AG09319 (cell line): ENCODE measurements around the gene AXDND1.

Experiments
- DNase-seq: peaks from one replicate; pipeline ENCODE4 v3.0.0-alpha.2; 2010; ENCODE audit warnings: low read depth; ENCODE audit errors: extremely low read depth
- TF ChIP-seq, protein P1 (sequence below): IDR thresholded peaks from 2 replicates; pipeline ENCODE4 v1.5.1; 2011; ENCODE audit warnings: low read depth, mild to moderate bottlenecking, inconsistent platforms, low read length, moderate library complexity

AXDND1 gene

DNA sequence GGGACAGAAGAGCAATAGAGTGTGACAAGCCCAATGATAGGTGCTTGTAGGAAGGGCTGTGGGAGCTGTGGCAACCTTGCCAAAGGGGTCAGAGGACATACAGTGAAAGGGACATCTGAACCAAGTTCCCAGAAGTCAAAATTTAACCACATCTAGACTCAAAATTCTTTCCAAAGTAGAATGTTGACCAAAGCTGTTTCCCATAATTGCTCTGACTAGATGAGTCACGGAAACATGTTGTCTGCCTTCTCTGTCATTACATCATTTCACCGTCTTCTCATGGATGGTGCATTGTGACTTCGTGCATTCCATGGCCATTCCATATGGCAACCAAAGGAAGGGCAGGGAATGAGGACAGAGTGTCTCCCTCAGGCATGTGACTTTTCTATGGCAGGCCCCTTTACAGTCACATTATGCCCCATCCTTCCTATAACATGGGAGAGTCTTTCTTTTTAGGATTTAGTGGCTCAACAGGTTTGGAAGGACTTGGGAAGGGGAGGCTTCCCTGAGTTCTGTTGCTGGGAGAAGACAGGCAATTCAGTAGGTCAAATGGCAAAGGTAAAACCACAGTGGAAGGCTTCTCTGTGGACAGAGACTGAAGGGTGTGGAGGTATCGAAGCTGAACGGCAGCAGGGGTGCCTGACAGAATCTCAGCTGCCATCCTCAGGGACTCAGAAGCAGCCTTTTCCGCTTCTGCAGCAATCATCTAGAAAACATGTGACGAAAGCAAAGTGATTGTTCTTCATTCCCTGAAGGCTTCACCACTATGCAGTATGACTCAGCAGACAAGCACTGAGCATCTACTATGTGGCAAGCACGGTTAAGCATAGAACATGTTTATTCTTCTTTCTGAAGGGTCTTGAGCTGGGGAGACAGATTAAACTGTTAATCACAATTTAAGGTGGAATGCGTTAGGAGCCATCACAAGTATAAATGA lies 185.2 kb downstream of the AXDND1 start:
- TF ChIP-seq, protein P1, sequence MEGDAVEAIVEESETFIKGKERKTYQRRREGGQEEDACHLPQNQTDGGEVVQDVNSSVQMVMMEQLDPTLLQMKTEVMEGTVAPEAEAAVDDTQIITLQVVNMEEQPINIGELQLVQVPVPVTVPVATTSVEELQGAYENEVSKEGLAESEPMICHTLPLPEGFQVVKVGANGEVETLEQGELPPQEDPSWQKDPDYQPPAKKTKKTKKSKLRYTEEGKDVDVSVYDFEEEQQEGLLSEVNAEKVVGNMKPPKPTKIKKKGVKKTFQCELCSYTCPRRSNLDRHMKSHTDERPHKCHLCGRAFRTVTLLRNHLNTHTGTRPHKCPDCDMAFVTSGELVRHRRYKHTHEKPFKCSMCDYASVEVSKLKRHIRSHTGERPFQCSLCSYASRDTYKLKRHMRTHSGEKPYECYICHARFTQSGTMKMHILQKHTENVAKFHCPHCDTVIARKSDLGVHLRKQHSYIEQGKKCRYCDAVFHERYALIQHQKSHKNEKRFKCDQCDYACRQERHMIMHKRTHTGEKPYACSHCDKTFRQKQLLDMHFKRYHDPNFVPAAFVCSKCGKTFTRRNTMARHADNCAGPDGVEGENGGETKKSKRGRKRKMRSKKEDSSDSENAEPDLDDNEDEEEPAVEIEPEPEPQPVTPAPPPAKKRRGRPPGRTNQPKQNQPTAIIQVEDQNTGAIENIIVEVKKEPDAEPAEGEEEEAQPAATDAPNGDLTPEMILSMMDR, result no peak
- no peak for DNase-seq

GRCh38 chr1:179554427-179554826 lies 188.7 kb downstream of the AXDND1 start:
- TF ChIP-seq, protein P1, result no peak
- DNase-seq, result no peak

DNA sequence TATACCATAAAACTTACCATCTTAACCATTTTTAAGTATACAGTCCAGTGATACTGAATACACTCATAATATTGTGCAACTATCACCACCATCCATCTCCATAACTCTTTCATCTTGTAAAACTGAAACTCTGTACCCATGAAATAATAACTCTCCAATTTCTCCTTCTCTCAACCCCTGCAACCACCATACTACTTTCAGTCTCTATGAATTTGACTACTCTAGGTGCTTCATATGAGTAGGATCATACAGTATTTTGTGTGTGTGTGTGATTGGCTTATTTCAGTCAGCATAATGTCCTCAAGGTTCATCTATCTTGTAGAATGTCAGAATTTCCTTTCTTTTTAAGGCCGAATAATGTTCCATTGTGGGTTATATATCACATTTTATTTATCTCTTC lies 192.3 kb downstream of the AXDND1 start:
- TF ChIP-seq, protein P1, result no peak
- no peak for DNase-seq

GRCh38 chr1:179575497-179576314 lies 209.9 kb downstream of the AXDND1 start, which contains the start of gene NPHS2:
NPHS2 (minus strand) TSS chr1:179575948; CDS start chr1:179575864, 84 bp downstream.
- TF ChIP-seq, protein P1, result no peak
- DNase-seq, result no peak

GRCh38 chr1:179576509-179576908 lies 210.7 kb downstream of the AXDND1 start:
- TF ChIP-seq, protein P1, result no peak
- no peak for DNase-seq

GRCh38 chr1:179583771-179584320 lies 218.1 kb downstream of the AXDND1 start:
- DNase-seq, result no peak
- TF ChIP-seq, protein P1, result no peak
